AG04449 (cell line): ENCODE data around the gene SLC1A3.
"Not testable (repeated sequence)": the region's sequence is repeated elsewhere in the genome, so short reads cannot be mapped to it uniquely, and the experiment has no call there.

Source experiments
- CTCF ChIA-PET: fragments of 350-600 bp; formaldehyde crosslinking; extraction: SDS; loops from one replicate; lab custom pipeline; 2021; ENCODE audit warnings: antibody characterized with exemption; lab: Yijun Ruan, JAX
- POLR2A ChIA-PET: fragments of 400-600, 350-600 bp; formaldehyde crosslinking; extraction: SDS; loops from one replicate; lab custom pipeline; 2020; ENCODE audit warnings: antibody characterized with exemption, inconsistent platforms; lab: Yijun Ruan, JAX
- DNase-seq: peaks from one replicate; pipeline ENCODE4 v3.0.0-alpha.2; 2010; ENCODE audit warnings: low read depth, low spot score
- H3K4me3 ChIP-seq: 2 replicates; pipeline ENCODE4 v1.5.1; 2011; ENCODE audit warnings: low read depth, mild to moderate bottlenecking, control low read depth, low read length
- CTCF ChIP-seq: IDR thresholded peaks from one replicate; pipeline ENCODE4 v1.5.1; 2011; ENCODE audit warnings: mild to moderate bottlenecking, moderate library complexity, low read length, control low read depth, inconsistent platforms; ENCODE audit not compliant: insufficient read depth; ENCODE audit errors: missing control alignments

SLC1A3 gene

GRCh38 chr5:36571401-36572042, 34.9 kb upstream of the SLC1A3 start:
- ChIA-PET POLR2A (no interaction called here), CTCF (no interaction called here)
- no peak overlapping the region for H3K4me3 ChIP-seq
- DNase-seq = no peak
- TF ChIP-seq CTCF = no peak

GRCh38 chr5:36573438-36573837, 33.0 kb upstream of the SLC1A3 start:
- POLR2A ChIA-PET = no interaction called here
- DNase-seq = peak; percentile 21
- CTCF ChIA-PET = no interaction called here
- no peak overlapping the region for H3K4me3 ChIP-seq
- TF ChIP-seq CTCF = no peak

GRCh38 chr5:36575361-36575781, 31.0 kb upstream of the SLC1A3 start:
- ChIA-PET CTCF (interaction anchor here (0.8 to 2.7 kb wide), 6 partner anchors 68 to 160 kb away, joined by 3 to 11 read pairs (median 4); no protein-coding TSS in a partner anchor), POLR2A (no interaction called here)
- no peak for DNase-seq
- no peak overlapping the region for H3K4me3 ChIP-seq
- TF ChIP-seq CTCF = no peak

- no peak overlapping the region for H3K4me3 ChIP-seq
- CTCF ChIA-PET = interaction anchor here (2.7 kb wide), 1 partner anchor 115 kb away, joined by 11 read pairs; no protein-coding TSS in a partner anchor
- no peak for DNase-seq
- no peak for TF ChIP-seq CTCF
- POLR2A ChIA-PET = no interaction called here
These were observed 29.7 kb upstream of the SLC1A3 start for GRCh38 chr5:36576721-36577120.

- POLR2A ChIA-PET, H3K4me3 ChIP-seq, CTCF ChIA-PET, DNase-seq: not testable (repeated sequence)
These were observed 26.5 kb upstream of the SLC1A3 start for GRCh38 chr5:36579858-36580257.

- ChIA-PET POLR2A (no interaction called here), CTCF (interaction anchor here (0.8 kb wide), 1 partner anchor 109 kb away, joined by 4 read pairs; no protein-coding TSS in a partner anchor)
- no peak for DNase-seq
- TF ChIP-seq CTCF = no peak
- H3K4me3 ChIP-seq = no peak overlapping the region
These were observed 25.3 kb upstream of the SLC1A3 start for GRCh38 chr5:36581070-36581469.
